T-helper 1 cell treated with Interleukin-12 subunit alpha and Interleukin-12 subunit beta and Interleukin-4 antibody, amounts not matched to agents 30 μg/mL and 1 μg/mL, for 36 hours (primary cell): ENCODE data around the gene KIFAP3.
A peak's percentile ranks its signal among the peaks of the same experiment; 100 is the strongest.

Source experiments
- H3K27ac Mint-ChIP-seq: one replicate; pipeline ENCODE4 v1.8.0; 2021; ENCODE audit warnings: mild to moderate bottlenecking, mixed read lengths
- H3K27me3 Mint-ChIP-seq: one replicate; pipeline ENCODE4 v1.8.0; 2021; ENCODE audit warnings: low read depth, mixed read lengths
- H3K36me3 Mint-ChIP-seq: one replicate; pipeline ENCODE4 v1.8.0; 2021; ENCODE audit warnings: low read depth, mixed read lengths
- H3K4me1 Mint-ChIP-seq: one replicate; pipeline ENCODE4 v1.8.0; 2021; ENCODE audit warnings: low read depth, mixed read lengths
- H3K4me3 Mint-ChIP-seq: one replicate; pipeline ENCODE4 v1.8.0; 2021; ENCODE audit warnings: mild to moderate bottlenecking, moderate library complexity, mixed read lengths
- H3K9me3 Mint-ChIP-seq: one replicate; pipeline ENCODE4 v1.8.0; 2021; ENCODE audit warnings: mixed read lengths

The KIFAP3 gene

GRCh38 chr1:169901115-169901514 lies 173.4 kb downstream of the KIFAP3 start:
- no peak overlapping the region for H3K4me3 Mint-ChIP-seq
- H3K9me3 Mint-ChIP-seq, result no peaks in the 10 kb centered on the region
- peaks cover 33% of the 10 kb centered on the region for H3K27me3 Mint-ChIP-seq
- H3K36me3 Mint-ChIP-seq, result no peaks in the 10 kb centered on the region
- H3K27ac Mint-ChIP-seq, result no peak overlapping the region
- peaks cover 7% of the 10 kb centered on the region for H3K4me1 Mint-ChIP-seq

- Mint-ChIP-seq H3K9me3 (no peaks in the 10 kb centered on the region), H3K27ac (no peak overlapping the region), H3K27me3 (peaks cover 34% of the 10 kb centered on the region), H3K36me3 (no peaks in the 10 kb centered on the region), H3K4me1 (peaks cover 7% of the 10 kb centered on the region), H3K4me3 (no peak overlapping the region)
Measured at GRCh38 chr1:169900571-169900970, 173.9 kb downstream of the KIFAP3 start.

GRCh38 chr1:169899519-169900217 lies 174.8 kb downstream of the KIFAP3 start:
- Mint-ChIP-seq H3K27me3 (peaks cover 34% of the 10 kb centered on the region), H3K36me3 (no peaks in the 10 kb centered on the region), H3K27ac (no peak overlapping the region), H3K9me3 (no peaks in the 10 kb centered on the region), H3K4me1 (peaks cover 11% of the 10 kb centered on the region), H3K4me3 (no peak overlapping the region)

- Mint-ChIP-seq H3K27me3 (peaks cover 24% of the 10 kb centered on the region), H3K4me1 (peaks cover 27% of the 10 kb centered on the region), H3K9me3 (no peaks in the 10 kb centered on the region), H3K27ac (peak overlapping the region; percentile 8), H3K36me3 (peaks cover 2% of the 10 kb centered on the region), H3K4me3 (no peak overlapping the region)
Measured at GRCh38 chr1:169896013-169896412, 178.5 kb downstream of the KIFAP3 start.

GRCh38 chr1:169894424-169895145 lies 179.9 kb downstream of the KIFAP3 start:
- H3K4me3 Mint-ChIP-seq, result peak overlapping the region; percentile 86
- peaks cover 4% of the 10 kb centered on the region for H3K36me3 Mint-ChIP-seq
- H3K4me1 Mint-ChIP-seq, result peaks cover 38% of the 10 kb centered on the region
- H3K9me3 Mint-ChIP-seq, result no peaks in the 10 kb centered on the region
- H3K27me3 Mint-ChIP-seq, result peaks cover 17% of the 10 kb centered on the region
- peak overlapping the region; percentile 99 for H3K27ac Mint-ChIP-seq

GRCh38 chr1:169893645-169894423 lies 180.7 kb downstream of the KIFAP3 start, which contains the start of gene SCYL3:
Gene SCYL3, minus strand, starts transcription at chr1:169893896. Its CDS starts 5,056 bp downstream, at chr1:169888840.
- Mint-ChIP-seq H3K36me3 (peaks cover 7% of the 10 kb centered on the region), H3K4me3 (peak within 1 kb of the TSS; percentile 86), H3K9me3 (no peaks in the 10 kb centered on the region), H3K4me1 (peaks cover 45% of the 10 kb centered on the region), H3K27ac (peak within 1 kb of the TSS; percentile 99), H3K27me3 (peaks cover 14% of the 10 kb centered on the region)

- H3K9me3 Mint-ChIP-seq, result no peaks in the 10 kb centered on the region
- H3K27ac Mint-ChIP-seq, result peak overlapping the region; percentile 89
- H3K4me3 Mint-ChIP-seq, result peak overlapping the region; percentile 86
- H3K27me3 Mint-ChIP-seq, result peaks cover 10% of the 10 kb centered on the region
- peaks cover 53% of the 10 kb centered on the region for H3K4me1 Mint-ChIP-seq
- peaks cover 14% of the 10 kb centered on the region for H3K36me3 Mint-ChIP-seq
Measured at GRCh38 chr1:169892927-169893644, 181.4 kb downstream of the KIFAP3 start.

- Mint-ChIP-seq H3K4me3 (peak overlapping the region; percentile 78), H3K9me3 (no peaks in the 10 kb centered on the region), H3K36me3 (peaks cover 15% of the 10 kb centered on the region), H3K27me3 (peaks cover 7% of the 10 kb centered on the region), H3K4me1 (peaks cover 54% of the 10 kb centered on the region), H3K27ac (peak overlapping the region; percentile 89)
Measured at GRCh38 chr1:169892176-169892926, 182.1 kb downstream of the KIFAP3 start.

GRCh38 chr1:169891539-169891885 lies 183.0 kb downstream of the KIFAP3 start:
- Mint-ChIP-seq H3K4me3 (peak overlapping the region; percentile 69), H3K27ac (peak overlapping the region; percentile 89), H3K4me1 (peaks cover 54% of the 10 kb centered on the region), H3K9me3 (no peaks in the 10 kb centered on the region), H3K36me3 (peaks cover 20% of the 10 kb centered on the region), H3K27me3 (peaks cover 5% of the 10 kb centered on the region)

- H3K27ac Mint-ChIP-seq, result peak overlapping the region; percentile 89
- H3K27me3 Mint-ChIP-seq, result no peaks in the 10 kb centered on the region
Measured at GRCh38 chr1:169890761-169891538, 183.5 kb downstream of the KIFAP3 start.

GRCh38 chr1:169889871-169890270 lies 184.6 kb downstream of the KIFAP3 start:
- Mint-ChIP-seq H3K36me3 (peaks cover 30% of the 10 kb centered on the region), H3K27me3 (no peaks in the 10 kb centered on the region), H3K27ac (peak overlapping the region; percentile 84), H3K4me1 (peaks cover 59% of the 10 kb centered on the region), H3K4me3 (peak overlapping the region; percentile 5), H3K9me3 (no peaks in the 10 kb centered on the region)

More at GRCh38 chr1:169890761-169891538, 183.5 kb downstream of the KIFAP3 start:
- Mint-ChIP-seq H3K4me1 (peaks cover 54% of the 10 kb centered on the region), H3K4me3 (peak overlapping the region; percentile 69), H3K9me3 (no peaks in the 10 kb centered on the region), H3K36me3 (peaks cover 23% of the 10 kb centered on the region)

GRCh38 chr1:169886931-169887330 lies 187.6 kb downstream of the KIFAP3 start:
- H3K27me3 Mint-ChIP-seq, result no peaks in the 10 kb centered on the region
- no peak overlapping the region for H3K4me3 Mint-ChIP-seq
- H3K9me3 Mint-ChIP-seq, result no peaks in the 10 kb centered on the region
- H3K36me3 Mint-ChIP-seq, result peaks cover 35% of the 10 kb centered on the region
- H3K4me1 Mint-ChIP-seq, result peaks cover 49% of the 10 kb centered on the region
- H3K27ac Mint-ChIP-seq, result no peak overlapping the region

GRCh38 chr1:169886422-169886821 lies 188.1 kb downstream of the KIFAP3 start:
- no peaks in the 10 kb centered on the region for H3K27me3 Mint-ChIP-seq
- H3K9me3 Mint-ChIP-seq, result no peaks in the 10 kb centered on the region
- H3K4me1 Mint-ChIP-seq, result peaks cover 44% of the 10 kb centered on the region
- no peak overlapping the region for H3K27ac Mint-ChIP-seq
- H3K4me3 Mint-ChIP-seq, result no peak overlapping the region
- H3K36me3 Mint-ChIP-seq, result peaks cover 36% of the 10 kb centered on the region
